ENCODE results near the gene TCERG1L. TPM values are rescaled to one million over a fixed set of nuclear protein-coding genes. Genes with fewer than 3 reads are reported as not detected.
A peak's percentile ranks its signal among the peaks of the same experiment; 100 is the strongest.
"Not testable (repeated sequence)": the region's sequence is repeated elsewhere in the genome, so short reads cannot be mapped to it uniquely, and the experiment has no call there.

TCERG1L gene
- total RNA-seq, 2 donors from 2014 or later, result 1.6 to 4.5 TPM

DNA sequence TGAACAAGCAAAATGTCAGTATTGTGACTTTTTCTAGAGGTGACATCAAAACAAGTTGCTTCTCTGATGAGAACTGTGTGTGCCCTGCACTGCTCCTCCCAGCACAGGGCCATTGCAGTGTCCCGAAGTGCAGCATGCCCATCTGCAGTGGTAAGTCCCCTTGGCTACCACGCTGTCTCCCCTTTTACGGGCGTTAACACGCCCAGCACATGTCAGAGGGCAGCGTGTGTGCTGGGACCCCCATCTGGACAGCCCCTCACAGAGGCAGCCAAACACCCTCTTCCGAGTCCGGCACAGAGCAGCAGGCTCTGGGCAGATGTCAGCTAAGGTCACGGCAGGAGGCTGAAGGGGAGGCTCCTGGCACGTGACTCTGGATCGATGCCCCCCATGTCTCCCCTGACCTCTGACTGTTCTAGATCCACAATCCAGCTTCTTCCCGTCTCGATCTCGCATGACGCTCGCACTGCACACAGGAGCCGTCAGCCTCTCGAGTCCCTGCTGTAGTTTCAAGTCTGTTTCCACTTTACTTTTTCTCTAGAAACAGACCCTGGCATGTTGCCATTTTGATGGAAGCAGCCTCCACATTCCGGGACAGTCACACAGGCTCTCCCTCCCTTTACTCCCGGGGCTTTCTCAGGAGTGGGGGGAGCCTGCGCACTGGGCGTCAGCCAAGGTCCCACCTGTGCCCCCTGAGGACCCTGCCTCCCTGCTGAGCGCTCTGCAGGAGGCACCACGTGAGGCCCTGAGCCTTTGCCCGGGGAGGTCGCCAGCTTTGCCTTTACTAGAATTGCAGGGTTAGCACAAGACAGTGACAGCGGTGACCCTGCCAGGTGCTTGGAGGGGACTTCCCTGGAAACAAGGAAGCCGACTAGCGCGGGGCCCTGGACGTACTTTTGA, 133.8 kb downstream of the TCERG1L start:
- no peaks in the 10 kb centered on the region for H3K36me3 Mint-ChIP-seq (ENCODE audit: low read depth)
- Histone ChIP-seq H3K27me3 (ENCODE audit: control insufficient read depth, insufficient read depth, low read length, poor library complexity, severe bottlenecking) (no peaks in the 10 kb centered on the region), H3K4me1 (ENCODE audit: control insufficient read depth, insufficient read depth, low read length) (no peaks in the 10 kb centered on the region), H3K9ac (ENCODE audit: extremely low read depth, low read length, poor library complexity, severe bottlenecking) (no peak overlapping the region), H3K4me3 (ENCODE audit: low read length) (no peak overlapping the region), H3K27ac (ENCODE audit: low read depth, low read length) (no peak overlapping the region), H3K36me3 (ENCODE audit: control insufficient read depth, insufficient read depth, low read length) (no peaks in the 10 kb centered on the region), H3K9me3 (ENCODE audit: control insufficient read depth, low read length) (no peaks in the 10 kb centered on the region)
- WGBS, 2 experiments (ENCODE audit: insufficient coverage in 1 of 2, insufficient read length in 1 of 2), result 90 to 94% methylated on average over 22 to 31 of the region's 31 CpGs
- no peak for TF ChIP-seq CTCF (conservative IDR thresholded peaks at IDR 0.05)
- peak; percentile 38 for DNase-seq
- no peaks in the 10 kb centered on the region for H3K27me3 Mint-ChIP-seq (ENCODE audit: insufficient read depth)
- no peaks in the 10 kb centered on the region for H3K9me3 Mint-ChIP-seq
- no peak overlapping the region for H3K4me3 Mint-ChIP-seq
- H3K4me1 Mint-ChIP-seq, result no peaks in the 10 kb centered on the region
- no peak overlapping the region for H3K27ac Mint-ChIP-seq

- 80 to 83% methylated on average over 6 to 8 of the region's 8 CpGs for WGBS, 2 experiments (ENCODE audit: insufficient coverage in 1 of 2, insufficient read length in 1 of 2)
- no peak for DNase-seq
- TF ChIP-seq CTCF (conservative IDR thresholded peaks at IDR 0.05), result no peak
These were observed 134.6 kb downstream of the TCERG1L start for GRCh38 chr10:131176907-131177306.

GRCh38 chr10:131176324-131176723, 135.2 kb downstream of the TCERG1L start:
- not testable (repeated sequence) for H3K36me3 Mint-ChIP-seq (ENCODE audit: low read depth); H3K27me3 Mint-ChIP-seq (ENCODE audit: insufficient read depth); H3K9me3 Mint-ChIP-seq; H3K4me3 ChIP-seq (ENCODE audit: low read length); H3K27ac Mint-ChIP-seq; H3K4me1 ChIP-seq (ENCODE audit: control insufficient read depth, insufficient read depth, low read length); H3K27me3 ChIP-seq (ENCODE audit: control insufficient read depth, insufficient read depth, low read length, poor library complexity, severe bottlenecking); H3K4me3 Mint-ChIP-seq; H3K4me1 Mint-ChIP-seq; H3K27ac ChIP-seq (ENCODE audit: low read depth, low read length); H3K36me3 ChIP-seq (ENCODE audit: control insufficient read depth, insufficient read depth, low read length); H3K9me3 ChIP-seq (ENCODE audit: control insufficient read depth, low read length); DNase-seq; H3K9ac ChIP-seq (ENCODE audit: extremely low read depth, low read length, poor library complexity, severe bottlenecking)
- WGBS, 2 experiments (ENCODE audit: insufficient coverage in 1 of 2, insufficient read length in 1 of 2), result 71 to 76% methylated on average over 6 to 7 of the region's 7 CpGs

More at GRCh38 chr10:131176907-131177306, 134.6 kb downstream of the TCERG1L start:
- no peak overlapping the region for H3K4me3 Mint-ChIP-seq
- H3K9me3 ChIP-seq (ENCODE audit: control insufficient read depth, low read length), result no peaks in the 10 kb centered on the region
- H3K36me3 Mint-ChIP-seq (ENCODE audit: low read depth), result no peaks in the 10 kb centered on the region
- no peak overlapping the region for H3K27ac Mint-ChIP-seq
- no peaks in the 10 kb centered on the region for H3K27me3 ChIP-seq (ENCODE audit: control insufficient read depth, insufficient read depth, low read length, poor library complexity, severe bottlenecking)
- no peaks in the 10 kb centered on the region for H3K36me3 ChIP-seq (ENCODE audit: control insufficient read depth, insufficient read depth, low read length)
- no peak overlapping the region for H3K9ac ChIP-seq (ENCODE audit: extremely low read depth, low read length, poor library complexity, severe bottlenecking)
- no peaks in the 10 kb centered on the region for H3K9me3 Mint-ChIP-seq
- no peaks in the 10 kb centered on the region for H3K4me1 Mint-ChIP-seq
- no peak overlapping the region for H3K4me3 ChIP-seq (ENCODE audit: low read length)
- no peaks in the 10 kb centered on the region for H3K27me3 Mint-ChIP-seq (ENCODE audit: insufficient read depth)
- no peaks in the 10 kb centered on the region for H3K4me1 ChIP-seq (ENCODE audit: control insufficient read depth, insufficient read depth, low read length)
- H3K27ac ChIP-seq (ENCODE audit: low read depth, low read length), result no peak overlapping the region

Measured in endodermal cell (in vitro differentiated cells).